Activated naive CD8-positive, alpha-beta T cell treated with anti-CD3 and anti-CD28 coated beads, Interleukin-2, amount 10 ng/mL, durations not matched to agents 7 days and 5 days (primary cell): ENCODE data around the gene GPR137B. TPM values are rescaled to one million over a fixed set of nuclear protein-coding genes. Genes with fewer than 3 reads are reported as not detected.
"Not testable (repeated sequence)": the region's sequence is repeated elsewhere in the genome, so short reads cannot be mapped to it uniquely, and the experiment has no call there.

Experiments
- ATAC-seq: fragments of 150-1000 bp; cut with Tn5 transposase; one replicate; pipeline ENCODE4 v1.10.0; 2021; ENCODE audit warnings: low read depth, moderate library complexity
- POLR2A ChIA-PET: fragments of 350-600 bp; sonication (Branson Sonifier 250); formaldehyde crosslinking; loops from one replicate; lab custom pipeline; 2021; ENCODE audit warnings: antibody characterized with exemption; lab: Charles Lee
- DNase-seq: peaks from one replicate; pipeline ENCODE4 v3.0.0; 2021
- H3K27ac Mint-ChIP-seq: one replicate; pipeline ENCODE4 v1.8.0; 2022; ENCODE audit warnings: mild to moderate bottlenecking, mixed read lengths
- H3K27me3 Mint-ChIP-seq: one replicate; pipeline ENCODE4 v1.8.0; 2022; ENCODE audit warnings: mild to moderate bottlenecking, moderate library complexity, mixed read lengths
- H3K36me3 Mint-ChIP-seq: one replicate; pipeline ENCODE4 v1.8.0; 2021; ENCODE audit warnings: mild to moderate bottlenecking, mixed read lengths
- H3K4me1 Mint-ChIP-seq: one replicate; pipeline ENCODE4 v1.8.0; 2021; ENCODE audit warnings: mixed read lengths
- H3K4me3 Mint-ChIP-seq: one replicate; pipeline ENCODE4 v1.8.0; 2022; ENCODE audit warnings: mild to moderate bottlenecking, moderate library complexity, mixed read lengths
- H3K9me3 Mint-ChIP-seq: one replicate; pipeline ENCODE4 v1.8.0; 2021; ENCODE audit warnings: mixed read lengths
- total RNA-seq, 2 experiments: library from RNA; stranded (reverse); gene quantifications; one replicate each; pipeline ENCODE4 v1.2.3, GENCODE V29; 2021

Gene GPR137B
- total RNA-seq, 2 experiments from 2014 or later, result 8.8 to 9.3 TPM

- no peaks in the 10 kb centered on the region for H3K36me3 Mint-ChIP-seq
- POLR2A ChIA-PET, result no interaction called here
Measured at GRCh38 chr1:236154671-236155398, 12.5 kb downstream of the GPR137B start.

GRCh38 chr1:236155399-236155767 is 13.0 kb downstream of the GPR137B start:
- Mint-ChIP-seq H3K9me3 (no peaks in the 10 kb centered on the region), H3K27ac (peak overlapping the region; percentile 54), H3K27me3 (no peaks in the 10 kb centered on the region), H3K4me3 (no peak overlapping the region), H3K36me3 (no peaks in the 10 kb centered on the region), H3K4me1 (peaks cover 8% of the 10 kb centered on the region)
- ATAC-seq, result no peak
- POLR2A ChIA-PET, result interaction anchor here (1.0 kb wide), 1 partner anchor 13 kb away, joined by 3 read pairs; the partner anchor contains the start of gene GPR137B
- no peak for DNase-seq

More at GRCh38 chr1:236154671-236155398, 12.5 kb downstream of the GPR137B start:
- DNase-seq (no peak), ATAC-seq (no peak)
- Mint-ChIP-seq H3K4me3 (no peak overlapping the region), H3K9me3 (no peaks in the 10 kb centered on the region), H3K4me1 (peaks cover 6% of the 10 kb centered on the region), H3K27me3 (no peaks in the 10 kb centered on the region), H3K27ac (no peak overlapping the region)

- Mint-ChIP-seq H3K27me3 (no peaks in the 10 kb centered on the region), H3K36me3 (no peaks in the 10 kb centered on the region), H3K4me3 (no peak overlapping the region), H3K27ac (no peak overlapping the region), H3K9me3 (peaks cover 1% of the 10 kb centered on the region), H3K4me1 (peaks cover 10% of the 10 kb centered on the region)
- POLR2A ChIA-PET, result interaction anchor here (1.0 kb wide), 1 partner anchor 13 kb away, joined by 3 read pairs; the partner anchor contains the start of gene GPR137B
- ATAC-seq (no peak), DNase-seq (no peak)
Measured at GRCh38 chr1:236155841-236156503, 13.6 kb downstream of the GPR137B start.

- Mint-ChIP-seq H3K36me3 (peaks cover 4% of the 10 kb centered on the region), H3K27me3 (no peaks in the 10 kb centered on the region), H3K4me1 (peaks cover 10% of the 10 kb centered on the region), H3K27ac (no peak overlapping the region), H3K4me3 (no peak overlapping the region), H3K9me3 (peaks cover 6% of the 10 kb centered on the region)
- POLR2A ChIA-PET, result interaction anchor here (1.0 kb wide), 1 partner anchor 14 kb away, joined by 3 read pairs; the partner anchor contains the start of gene GPR137B
- ATAC-seq, result peak; percentile 30
- no peak for DNase-seq
Measured at GRCh38 chr1:236156512-236157208, 14.3 kb downstream of the GPR137B start.

- Mint-ChIP-seq H3K9me3 (peaks cover 10% of the 10 kb centered on the region), H3K4me1 (peaks cover 10% of the 10 kb centered on the region)
- DNase-seq, POLR2A ChIA-PET, ATAC-seq, H3K36me3 Mint-ChIP-seq, H3K4me3 Mint-ChIP-seq, H3K27me3 Mint-ChIP-seq, H3K27ac Mint-ChIP-seq: not testable (repeated sequence)
Measured at GRCh38 chr1:236158072-236158471, 15.7 kb downstream of the GPR137B start.

- H3K36me3 Mint-ChIP-seq, result peaks cover 13% of the 10 kb centered on the region
- H3K4me3 Mint-ChIP-seq, result no peak overlapping the region
- no peak for DNase-seq
- no peak for ATAC-seq
- H3K4me1 Mint-ChIP-seq, result peaks cover 10% of the 10 kb centered on the region
- H3K27me3 Mint-ChIP-seq, result no peaks in the 10 kb centered on the region
- POLR2A ChIA-PET, result no interaction called here
- H3K27ac Mint-ChIP-seq, result no peak overlapping the region
- H3K9me3 Mint-ChIP-seq, result peaks cover 13% of the 10 kb centered on the region
Measured at GRCh38 chr1:236158719-236159118, 16.4 kb downstream of the GPR137B start.

- no peak for DNase-seq
- H3K27me3 Mint-ChIP-seq, result no peaks in the 10 kb centered on the region
- peaks cover 16% of the 10 kb centered on the region for H3K9me3 Mint-ChIP-seq
- H3K36me3 Mint-ChIP-seq, result peaks cover 15% of the 10 kb centered on the region
- H3K4me3 Mint-ChIP-seq, result no peak overlapping the region
- peaks cover 10% of the 10 kb centered on the region for H3K4me1 Mint-ChIP-seq
- no peak overlapping the region for H3K27ac Mint-ChIP-seq
- POLR2A ChIA-PET, result no interaction called here
- no peak for ATAC-seq
Measured at GRCh38 chr1:236159704-236160539, 17.6 kb downstream of the GPR137B start.

GRCh38 chr1:236160540-236161127 is 18.3 kb downstream of the GPR137B start:
- peaks cover 15% of the 10 kb centered on the region for H3K36me3 Mint-ChIP-seq
- ATAC-seq (no peak), DNase-seq (no peak)
- POLR2A ChIA-PET, result no interaction called here
- H3K27ac Mint-ChIP-seq, result no peak overlapping the region
- peaks cover 16% of the 10 kb centered on the region for H3K9me3 Mint-ChIP-seq
- H3K4me1 Mint-ChIP-seq, result peaks cover 10% of the 10 kb centered on the region
- H3K4me3 Mint-ChIP-seq, result no peak overlapping the region
- no peaks in the 10 kb centered on the region for H3K27me3 Mint-ChIP-seq

- ATAC-seq (no peak), DNase-seq (no peak)
- no peak overlapping the region for H3K27ac Mint-ChIP-seq
- peaks cover 10% of the 10 kb centered on the region for H3K4me1 Mint-ChIP-seq
- POLR2A ChIA-PET, result no interaction called here
- H3K36me3 Mint-ChIP-seq, result peaks cover 15% of the 10 kb centered on the region
- H3K4me3 Mint-ChIP-seq, result no peak overlapping the region
- no peaks in the 10 kb centered on the region for H3K27me3 Mint-ChIP-seq
- peaks cover 16% of the 10 kb centered on the region for H3K9me3 Mint-ChIP-seq
Measured at GRCh38 chr1:236161230-236161629, 18.9 kb downstream of the GPR137B start.

GRCh38 chr1:236161755-236162154 is 19.4 kb downstream of the GPR137B start:
- DNase-seq, H3K27me3 Mint-ChIP-seq, POLR2A ChIA-PET, H3K4me1 Mint-ChIP-seq, H3K4me3 Mint-ChIP-seq, ATAC-seq, H3K27ac Mint-ChIP-seq: not testable (repeated sequence)
- Mint-ChIP-seq H3K9me3 (peaks cover 16% of the 10 kb centered on the region), H3K36me3 (peaks cover 15% of the 10 kb centered on the region)

- ATAC-seq, result no peak
- Mint-ChIP-seq H3K27ac (no peak overlapping the region), H3K4me1 (peaks cover 6% of the 10 kb centered on the region), H3K27me3 (no peaks in the 10 kb centered on the region), H3K4me3 (no peak overlapping the region), H3K9me3 (peaks cover 16% of the 10 kb centered on the region), H3K36me3 (peaks cover 15% of the 10 kb centered on the region)
- POLR2A ChIA-PET, result no interaction called here
- DNase-seq, result no peak
Measured at GRCh38 chr1:236163463-236164153, 21.3 kb downstream of the GPR137B start.

- ATAC-seq, result no peak
- Mint-ChIP-seq H3K27ac (no peak overlapping the region), H3K27me3 (no peaks in the 10 kb centered on the region), H3K9me3 (peaks cover 16% of the 10 kb centered on the region), H3K4me1 (peaks cover 6% of the 10 kb centered on the region), H3K4me3 (no peak overlapping the region), H3K36me3 (peaks cover 15% of the 10 kb centered on the region)
- DNase-seq, result no peak
- POLR2A ChIA-PET, result no interaction called here
Measured at GRCh38 chr1:236164273-236164672, 21.9 kb downstream of the GPR137B start.
